Head of caudate nucleus (tissue), 42 donors: ENCODE results near the gene THBS3.
"Not testable (repeated sequence)": the region's sequence is repeated elsewhere in the genome, so short reads cannot be mapped to it uniquely, and the experiment has no call there.

Experiments used
- DNase-seq, 42 donors: peaks; one replicate each; pipeline versions ENCODE4 v3.0.0 to v3.0.0-alpha.2; 2020 to 2021; ENCODE audit warnings: mixed read lengths in 7 of 42
- intact Hi-C: fragments of 100-400 bp; cut with DNase I; formaldehyde crosslinking; loops from one replicate; pipeline ENCODE4 v1.15.0; 2022

The THBS3 gene

GRCh38 chr1:155212051-155212440, 4.3 kb upstream of the THBS3 start:
- DNase-seq, intact Hi-C loops: not testable (repeated sequence)

GRCh38 chr1:155211381-155212050, 3.8 kb upstream of the THBS3 start:
- DNase-seq, intact Hi-C loops: not testable (repeated sequence)

- no peak for DNase-seq
- intact Hi-C loops = no loop called here
These were observed 2.8 kb upstream of the THBS3 start for GRCh38 chr1:155210314-155211104.

- no peak for DNase-seq
- intact Hi-C loops = loop anchor here (5.0 kb wide), 1 partner anchor 33 kb away; a partner anchor contains a TSS
These were observed 1.6 kb upstream of the THBS3 start for GRCh38 chr1:155209312-155209721.

- intact Hi-C loops = loop anchor here (5.0 kb wide), 1 partner anchor 34 kb away; a partner anchor contains a TSS
These were observed 1.0 kb upstream of the THBS3 start, which contains the start of gene MTX1 for GRCh38 chr1:155208541-155209311. MTX1 (plus strand) TSS chr1:155208695; CDS start chr1:155208805, 110 bp downstream.

GRCh38 chr1:155206891-155207805, 549 bp downstream of the THBS3 start:
- intact Hi-C loops = loop anchor here (5.0 kb wide), 1 partner anchor 35 kb away; a partner anchor contains a TSS

More at GRCh38 chr1:155208541-155209311, 1.0 kb upstream of the THBS3 start, which contains the start of gene MTX1:
- DNase-seq = peak; percentile 77 to 96 (median 90)

GRCh38 chr1:155205969-155206593, 1.6 kb downstream of the THBS3 start:
- intact Hi-C loops = loop anchor here (5.0 kb wide), 1 partner anchor 36 kb away; a partner anchor contains a TSS
- no peak for DNase-seq

More at GRCh38 chr1:155206891-155207805, 549 bp downstream of the THBS3 start:
- peak; percentile 76 to 94 (median 87) for DNase-seq

- intact Hi-C loops = loop anchor here (5.0 kb wide), 1 partner anchor 37 kb away; a partner anchor contains a TSS
- no peak for DNase-seq
These were observed 2.7 kb downstream of the THBS3 start for GRCh38 chr1:155205035-155205434.

- intact Hi-C loops = no loop called here
- DNase-seq = peak in 1 of 42 donors; percentile 2
These were observed 4.8 kb downstream of the THBS3 start for GRCh38 chr1:155202731-155203515.

GRCh38 chr1:155202198-155202597, 5.5 kb downstream of the THBS3 start:
- peak in 1 of 42 donors; percentile 1 for DNase-seq
- intact Hi-C loops = no loop called here

GRCh38 chr1:155200920-155201319, 6.8 kb downstream of the THBS3 start:
- peak in 1 of 42 donors; percentile 0 for DNase-seq
- intact Hi-C loops = no loop called here

GRCh38 chr1:155199792-155200191, 7.9 kb downstream of the THBS3 start:
- DNase-seq = peak in 1 of 42 donors; percentile 0
- intact Hi-C loops = no loop called here

GRCh38 chr1:155198547-155198906, 9.2 kb downstream of the THBS3 start:
- DNase-seq = peak in 1 of 42 donors; percentile 0

GRCh38 chr1:155197901-155198546, 9.7 kb downstream of the THBS3 start:
- peak in 2 of 42 donors; percentile 1 to 5 for DNase-seq
- intact Hi-C loops = no loop called here

More at GRCh38 chr1:155198547-155198906, 9.2 kb downstream of the THBS3 start:
- intact Hi-C loops = no loop called here

- peak in 15 of 42 donors; percentile 5 to 75 (median 48) for DNase-seq
- intact Hi-C loops = no loop called here
These were observed 10.6 kb downstream of the THBS3 start for GRCh38 chr1:155196893-155197638.
